DND-41 (cell line): ENCODE results near the gene KCNAB2.

Experiments used
- ATAC-seq: fragments of 200-7000 bp; cut with Tn5 transposase; 3 replicates; pipeline ENCODE4 v1.9.1; 2021; ENCODE audit warnings: low read depth; ENCODE audit not compliant: insufficient read depth
- DNase-seq: peaks from one replicate; pipeline ENCODE4 v3.0.0-alpha.2; 2020
- H2AFZ ChIP-seq: 2 replicates; pipeline ENCODE4 v1.6.0; 2012; ENCODE audit warnings: low read depth, low read length
- H3K27ac ChIP-seq: 2 replicates; pipeline ENCODE4 v1.5.1; 2012; ENCODE audit warnings: low read length, inconsistent platforms
- H3K27me3 ChIP-seq: fragments of 200-600 bp; sonication (generic); 2 replicates; pipeline ENCODE4 v1.6.0; 2012; ENCODE audit warnings: low read length, mild to moderate bottlenecking, inconsistent platforms; ENCODE audit not compliant: insufficient read depth, poor library complexity
- H3K36me3 ChIP-seq: 2 replicates; pipeline ENCODE4 v1.5.1; 2012; ENCODE audit warnings: low read length, inconsistent platforms; ENCODE audit not compliant: insufficient read depth
- H3K4me1 ChIP-seq: 2 replicates; pipeline ENCODE4 v1.5.1; 2012; ENCODE audit warnings: mild to moderate bottlenecking, low read length; ENCODE audit not compliant: insufficient read depth
- H3K4me2 ChIP-seq: 2 replicates; pipeline ENCODE4 v1.6.0; 2012; ENCODE audit warnings: mild to moderate bottlenecking, moderate library complexity, low read length, inconsistent platforms; ENCODE audit not compliant: insufficient read depth
- H3K4me3 ChIP-seq, 2 experiments: fragments of 200-600 bp in 1 of 2; shearing (Covaris generic) in 1 of 2; 2 replicates each; pipeline ENCODE4 v1.5.1; 2012 to 2016; ENCODE audit warnings: inconsistent platforms in 2 of 2, low read length in 2 of 2, mild to moderate bottlenecking in 2 of 2, low read depth in 1 of 2, moderate library complexity in 1 of 2
- H3K79me2 ChIP-seq: 2 replicates; pipeline ENCODE4 v1.6.0; 2012; ENCODE audit warnings: low read length, inconsistent platforms; ENCODE audit not compliant: insufficient read depth
- H3K9ac ChIP-seq: 2 replicates; pipeline ENCODE4 v1.6.0; 2012; ENCODE audit warnings: low read depth, mild to moderate bottlenecking, inconsistent platforms, low read length, moderate library complexity
- H3K9me3 ChIP-seq: 2 replicates; pipeline ENCODE4 v1.5.1; 2012; ENCODE audit warnings: low read length, moderate library complexity, mild to moderate bottlenecking, inconsistent platforms; ENCODE audit not compliant: insufficient read depth, severe bottlenecking
- H4K20me1 ChIP-seq: 2 replicates; pipeline ENCODE4 v1.6.0; 2012; ENCODE audit warnings: low read length; ENCODE audit not compliant: insufficient read depth
- EZH2 ChIP-seq: IDR thresholded peaks from 3 replicates; pipeline ENCODE4 v1.6.1; 2012; ENCODE audit warnings: borderline replicate concordance, low read depth, mild to moderate bottlenecking, moderate library complexity, low read length, inconsistent platforms; ENCODE audit not compliant: severe bottlenecking
- TF ChIP-seq, protein P1 (sequence below): IDR thresholded peaks from 2 replicates; pipeline ENCODE4 v1.5.1; 2012; ENCODE audit warnings: borderline replicate concordance, low read length, moderate library complexity, mild to moderate bottlenecking; ENCODE audit not compliant: poor library complexity, severe bottlenecking; ENCODE audit errors: extremely low read depth

The KCNAB2 gene

DNA sequence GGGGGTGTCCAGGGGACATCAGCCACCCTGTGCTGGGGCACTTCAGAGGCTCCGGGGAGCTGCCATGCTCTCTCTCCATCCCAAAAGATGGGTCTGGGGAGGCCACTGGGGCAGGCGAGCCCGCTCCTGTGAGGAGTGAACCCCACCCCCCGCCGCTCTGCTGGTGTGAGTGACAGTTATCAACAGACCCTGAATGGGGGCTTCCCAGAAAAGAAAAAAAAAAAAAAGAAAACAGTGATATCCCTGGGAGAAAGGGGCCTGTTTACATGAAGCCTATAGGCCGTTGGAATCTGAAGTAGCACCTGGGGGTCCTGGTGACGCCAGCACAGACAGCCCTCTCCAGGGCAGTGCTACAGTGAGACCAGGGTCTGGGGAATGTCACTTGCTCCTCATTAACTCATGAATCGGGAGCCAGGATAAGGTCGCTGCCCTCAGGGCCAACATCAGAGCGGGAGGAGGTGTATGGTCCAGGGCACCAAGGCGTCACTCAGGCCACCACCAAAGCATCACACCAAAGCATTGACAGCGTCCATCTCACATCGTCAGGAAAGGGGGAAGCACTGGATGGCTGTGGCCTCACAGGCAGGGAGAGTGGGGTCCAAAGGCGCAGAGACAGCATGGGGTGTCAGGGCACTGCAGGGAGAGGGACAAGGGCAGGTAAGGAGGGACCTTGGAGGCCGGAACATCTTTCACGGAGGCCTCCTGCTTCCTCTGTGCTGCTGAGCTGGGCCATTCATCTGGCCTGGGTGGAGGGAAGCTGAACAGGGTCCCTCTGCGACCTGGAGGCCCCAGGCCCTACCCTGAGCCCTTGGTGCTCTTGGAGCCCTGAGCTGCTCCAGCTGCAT lies 45.0 kb upstream of the KCNAB2 start:
- Histone ChIP-seq H3K9me3 (no peaks in the 10 kb centered on the region), H3K27ac (no peak overlapping the region), H3K79me2 (no peaks in the 10 kb centered on the region), H2AFZ (no peak overlapping the region), H3K4me2 (no peak overlapping the region), H4K20me1 (peaks cover 78% of the 10 kb centered on the region), H3K9ac (no peak overlapping the region), H3K4me1 (no peaks in the 10 kb centered on the region), H3K27me3 (no peaks in the 10 kb centered on the region), H3K36me3 (no peaks in the 10 kb centered on the region), H3K4me3 (no peak overlapping the region)
- DNase-seq, result no peak
- no peak for ATAC-seq
- TF ChIP-seq, protein P1, sequence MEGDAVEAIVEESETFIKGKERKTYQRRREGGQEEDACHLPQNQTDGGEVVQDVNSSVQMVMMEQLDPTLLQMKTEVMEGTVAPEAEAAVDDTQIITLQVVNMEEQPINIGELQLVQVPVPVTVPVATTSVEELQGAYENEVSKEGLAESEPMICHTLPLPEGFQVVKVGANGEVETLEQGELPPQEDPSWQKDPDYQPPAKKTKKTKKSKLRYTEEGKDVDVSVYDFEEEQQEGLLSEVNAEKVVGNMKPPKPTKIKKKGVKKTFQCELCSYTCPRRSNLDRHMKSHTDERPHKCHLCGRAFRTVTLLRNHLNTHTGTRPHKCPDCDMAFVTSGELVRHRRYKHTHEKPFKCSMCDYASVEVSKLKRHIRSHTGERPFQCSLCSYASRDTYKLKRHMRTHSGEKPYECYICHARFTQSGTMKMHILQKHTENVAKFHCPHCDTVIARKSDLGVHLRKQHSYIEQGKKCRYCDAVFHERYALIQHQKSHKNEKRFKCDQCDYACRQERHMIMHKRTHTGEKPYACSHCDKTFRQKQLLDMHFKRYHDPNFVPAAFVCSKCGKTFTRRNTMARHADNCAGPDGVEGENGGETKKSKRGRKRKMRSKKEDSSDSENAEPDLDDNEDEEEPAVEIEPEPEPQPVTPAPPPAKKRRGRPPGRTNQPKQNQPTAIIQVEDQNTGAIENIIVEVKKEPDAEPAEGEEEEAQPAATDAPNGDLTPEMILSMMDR, result no peak

DNA sequence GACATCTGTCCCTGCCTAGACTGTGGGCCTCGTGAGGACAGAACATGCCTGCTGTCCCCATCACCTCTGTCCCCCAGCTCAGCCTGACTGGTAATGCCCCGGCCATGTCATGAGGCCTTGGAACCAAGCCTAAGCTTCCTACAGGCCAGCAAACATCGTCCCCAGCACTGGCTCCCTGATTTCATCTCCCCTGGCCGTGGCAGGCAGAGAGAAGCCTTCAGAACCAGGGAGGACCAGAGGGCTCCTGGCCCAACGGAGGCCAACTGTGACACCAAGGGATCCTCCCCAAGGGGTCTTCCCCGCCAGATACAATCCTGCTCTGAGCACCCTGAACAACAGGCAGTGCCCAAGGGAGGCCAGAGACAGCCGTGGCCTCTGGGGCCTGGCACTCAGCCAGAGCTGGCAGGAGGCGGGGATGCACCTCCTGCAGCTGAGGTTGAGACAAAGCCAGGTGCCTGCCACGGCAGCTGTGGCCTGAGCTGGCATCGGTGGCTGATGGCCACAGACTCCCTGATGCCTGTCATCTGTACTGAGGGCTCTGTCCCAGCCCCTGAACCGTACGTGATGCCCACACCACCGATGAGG lies 43.6 kb upstream of the KCNAB2 start:
- no peaks in the 10 kb centered on the region for H3K36me3 ChIP-seq
- TF ChIP-seq EZH2, result no peak
- TF ChIP-seq, protein P1, result no peak
- no peak overlapping the region for H2AFZ ChIP-seq
- H3K4me3 ChIP-seq, result no peak overlapping the region
- peaks cover 72% of the 10 kb centered on the region for H4K20me1 ChIP-seq
- H3K27me3 ChIP-seq, result no peaks in the 10 kb centered on the region
- H3K4me1 ChIP-seq, result no peaks in the 10 kb centered on the region
- no peak overlapping the region for H3K4me2 ChIP-seq
- ATAC-seq, result 0 out of 3 replicates have a peak, but pooled peaks have one; percentile 22
- H3K79me2 ChIP-seq, result no peaks in the 10 kb centered on the region
- H3K27ac ChIP-seq, result no peak overlapping the region
- DNase-seq, result no peak
- no peak overlapping the region for H3K9ac ChIP-seq
- H3K9me3 ChIP-seq, result no peaks in the 10 kb centered on the region

DNA sequence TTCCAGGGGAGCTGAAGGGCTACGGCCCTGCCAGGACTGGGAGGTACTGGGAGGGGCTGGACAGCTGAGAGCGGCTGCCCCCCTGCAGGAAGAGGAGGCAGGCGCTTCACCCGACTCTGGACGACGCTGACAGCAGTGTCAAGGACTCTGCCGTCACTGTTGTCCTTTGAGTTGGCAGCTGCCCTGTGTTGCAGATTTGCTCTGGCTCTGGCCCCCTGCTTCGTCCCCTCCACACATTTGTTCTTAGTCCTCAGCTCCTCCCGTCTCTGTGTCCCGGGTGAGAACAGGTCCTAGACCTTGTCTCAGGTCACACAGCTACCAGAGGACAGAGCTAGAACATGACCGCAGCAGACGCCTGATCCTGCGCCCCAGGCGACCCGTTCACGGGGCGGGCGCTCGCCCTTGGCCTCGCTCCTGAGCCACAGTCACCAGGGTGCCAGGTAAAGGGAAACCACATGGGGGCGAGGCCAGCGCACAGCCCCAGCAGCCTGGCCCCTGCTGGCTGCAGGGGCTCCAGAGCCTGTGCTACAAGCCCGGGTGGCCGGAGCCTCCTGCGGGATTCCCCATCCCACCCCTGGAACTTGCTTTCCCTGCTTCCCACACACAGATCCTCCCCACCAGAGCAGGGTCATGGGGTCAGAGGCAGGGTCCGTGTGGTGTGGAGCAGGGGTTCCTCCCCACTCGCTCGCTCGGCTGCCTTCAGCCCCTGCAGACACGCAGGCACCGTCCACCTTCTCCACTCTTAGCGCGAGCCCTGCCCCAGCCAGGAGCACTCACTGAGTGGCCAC lies 42.8 kb upstream of the KCNAB2 start:
- H3K4me2 ChIP-seq, result no peak overlapping the region
- no peak for ATAC-seq
- no peak overlapping the region for H3K9ac ChIP-seq

More for the DNA sequence above, 42.8 kb upstream of the KCNAB2 start:
- no peak for DNase-seq
- Histone ChIP-seq H4K20me1 (peaks cover 70% of the 10 kb centered on the region), H3K36me3 (no peaks in the 10 kb centered on the region), H3K27me3 (no peaks in the 10 kb centered on the region), H2AFZ (no peak overlapping the region), H3K4me1 (no peaks in the 10 kb centered on the region), H3K27ac (no peak overlapping the region), H3K4me3 (no peak overlapping the region), H3K79me2 (no peaks in the 10 kb centered on the region), H3K9me3 (no peaks in the 10 kb centered on the region)
- TF ChIP-seq EZH2, result no peak
- TF ChIP-seq, protein P1, result no peak
